A673 (cell line): ENCODE data around the gene EDNRA.

Experiments used
- EZH2 ChIP-seq: fragments of 200-600 bp; sonication (generic); IDR thresholded peaks from 2 replicates; pipeline ENCODE4 v1.6.1; 2017; ENCODE audit warnings: borderline replicate concordance, low read depth, mild to moderate bottlenecking, mixed read lengths, antibody characterized with exemption, low read length; ENCODE audit not compliant: poor library complexity, severe bottlenecking
- TF ChIP-seq, protein P1 (sequence below): fragments of 300-800, 200-600 bp; sonication (generic); conservative IDR thresholded peaks from 2 replicates; pipeline ENCODE4 v1.5.1; 2017; ENCODE audit warnings: low read depth, mild to moderate bottlenecking, antibody characterized with exemption, low read length, moderate library complexity, mixed read lengths

DNA sequence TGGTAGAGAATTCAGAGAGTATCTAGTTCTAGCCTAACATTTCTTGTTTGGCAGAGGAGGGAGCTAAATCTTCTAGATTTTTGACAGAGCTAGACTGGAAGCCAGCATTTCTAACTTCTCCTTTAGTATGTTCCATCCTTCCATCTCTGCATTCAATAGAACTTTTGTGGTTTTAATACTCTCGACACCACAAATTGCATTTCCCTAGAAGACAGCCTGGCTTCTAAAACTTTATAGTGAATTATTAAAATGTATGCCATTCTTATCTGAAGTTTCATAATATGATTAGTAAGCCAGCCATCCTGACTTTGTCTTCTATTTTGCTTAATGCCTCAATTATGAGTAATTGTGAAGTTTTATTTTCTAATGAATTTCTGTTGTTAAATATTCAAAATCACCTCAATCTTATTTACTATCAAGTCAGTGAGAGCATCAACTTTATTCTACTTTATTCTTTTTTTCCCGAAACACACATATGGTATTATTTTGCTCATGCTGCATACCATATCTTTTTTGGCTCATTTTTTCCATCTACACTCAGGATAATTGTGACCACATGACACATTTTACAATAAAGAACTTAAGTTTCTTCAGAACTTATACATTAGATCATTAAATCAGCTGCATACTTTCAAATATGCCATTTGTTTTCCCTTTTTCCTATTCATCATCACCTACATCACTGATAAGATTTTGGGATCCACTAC, 30.2 kb downstream of the EDNRA start:
- TF ChIP-seq, protein P1, sequence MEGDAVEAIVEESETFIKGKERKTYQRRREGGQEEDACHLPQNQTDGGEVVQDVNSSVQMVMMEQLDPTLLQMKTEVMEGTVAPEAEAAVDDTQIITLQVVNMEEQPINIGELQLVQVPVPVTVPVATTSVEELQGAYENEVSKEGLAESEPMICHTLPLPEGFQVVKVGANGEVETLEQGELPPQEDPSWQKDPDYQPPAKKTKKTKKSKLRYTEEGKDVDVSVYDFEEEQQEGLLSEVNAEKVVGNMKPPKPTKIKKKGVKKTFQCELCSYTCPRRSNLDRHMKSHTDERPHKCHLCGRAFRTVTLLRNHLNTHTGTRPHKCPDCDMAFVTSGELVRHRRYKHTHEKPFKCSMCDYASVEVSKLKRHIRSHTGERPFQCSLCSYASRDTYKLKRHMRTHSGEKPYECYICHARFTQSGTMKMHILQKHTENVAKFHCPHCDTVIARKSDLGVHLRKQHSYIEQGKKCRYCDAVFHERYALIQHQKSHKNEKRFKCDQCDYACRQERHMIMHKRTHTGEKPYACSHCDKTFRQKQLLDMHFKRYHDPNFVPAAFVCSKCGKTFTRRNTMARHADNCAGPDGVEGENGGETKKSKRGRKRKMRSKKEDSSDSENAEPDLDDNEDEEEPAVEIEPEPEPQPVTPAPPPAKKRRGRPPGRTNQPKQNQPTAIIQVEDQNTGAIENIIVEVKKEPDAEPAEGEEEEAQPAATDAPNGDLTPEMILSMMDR: no peak
- no peak for TF ChIP-seq EZH2
